OCI-LY7 (cell line): ENCODE results near the gene TCF12.

Source experiments
- EZH2phosphoT487 ChIP-seq: fragments of 200-600 bp; sonication (generic); IDR thresholded peaks from 2 replicates; pipeline ENCODE4 v1.6.1; 2018; ENCODE audit warnings: low read depth, borderline replicate concordance, mild to moderate bottlenecking, mixed run types, antibody characterized with exemption, low read length, moderate library complexity, mixed read lengths
- TF ChIP-seq, protein P1 (sequence below): fragments of 200-600 bp; sonication (generic); conservative IDR thresholded peaks from 2 replicates; pipeline ENCODE4 v1.5.1; 2014; ENCODE audit warnings: mild to moderate bottlenecking, antibody characterized with exemption, low read length, moderate library complexity, mixed read lengths

DNA sequence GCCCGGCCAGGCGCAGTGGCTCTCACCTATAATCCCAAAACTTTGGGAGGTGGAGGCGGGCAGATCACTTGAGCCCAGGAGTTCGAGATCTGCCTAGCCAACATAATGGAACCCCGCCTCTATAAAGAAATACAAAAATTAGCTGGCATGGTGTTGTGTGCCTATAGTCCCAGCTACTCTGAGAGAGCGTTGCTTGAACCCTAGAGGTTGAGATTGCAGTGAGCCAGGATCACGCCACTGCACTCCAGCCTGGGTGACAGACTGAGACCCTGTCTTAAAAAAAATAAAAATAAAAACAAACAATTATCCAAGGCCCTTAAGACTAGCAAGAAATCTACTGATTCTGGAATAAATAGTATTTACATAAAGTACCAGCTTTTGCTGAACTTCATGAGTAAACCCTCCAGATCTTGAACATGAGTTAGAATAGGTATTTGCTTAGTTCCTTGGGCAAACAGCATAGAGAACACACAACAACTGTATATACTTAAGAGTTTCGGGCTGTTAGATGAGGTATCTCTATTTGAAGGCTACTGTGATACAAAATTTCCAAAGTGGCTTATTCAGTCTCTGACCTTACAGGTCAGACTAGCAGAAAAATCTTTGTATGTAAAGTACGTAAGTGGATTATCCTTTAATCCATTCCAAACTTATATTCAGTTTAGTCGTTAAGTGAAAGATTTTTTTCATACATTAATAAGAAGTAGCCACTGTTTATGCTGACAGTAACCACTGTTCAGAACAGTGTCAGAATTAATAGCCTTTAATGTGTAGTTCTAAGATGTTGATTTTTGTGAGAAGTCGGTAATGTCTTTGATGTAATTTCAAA, 286.8 kb downstream of the TCF12 start:
- TF ChIP-seq, protein P1, sequence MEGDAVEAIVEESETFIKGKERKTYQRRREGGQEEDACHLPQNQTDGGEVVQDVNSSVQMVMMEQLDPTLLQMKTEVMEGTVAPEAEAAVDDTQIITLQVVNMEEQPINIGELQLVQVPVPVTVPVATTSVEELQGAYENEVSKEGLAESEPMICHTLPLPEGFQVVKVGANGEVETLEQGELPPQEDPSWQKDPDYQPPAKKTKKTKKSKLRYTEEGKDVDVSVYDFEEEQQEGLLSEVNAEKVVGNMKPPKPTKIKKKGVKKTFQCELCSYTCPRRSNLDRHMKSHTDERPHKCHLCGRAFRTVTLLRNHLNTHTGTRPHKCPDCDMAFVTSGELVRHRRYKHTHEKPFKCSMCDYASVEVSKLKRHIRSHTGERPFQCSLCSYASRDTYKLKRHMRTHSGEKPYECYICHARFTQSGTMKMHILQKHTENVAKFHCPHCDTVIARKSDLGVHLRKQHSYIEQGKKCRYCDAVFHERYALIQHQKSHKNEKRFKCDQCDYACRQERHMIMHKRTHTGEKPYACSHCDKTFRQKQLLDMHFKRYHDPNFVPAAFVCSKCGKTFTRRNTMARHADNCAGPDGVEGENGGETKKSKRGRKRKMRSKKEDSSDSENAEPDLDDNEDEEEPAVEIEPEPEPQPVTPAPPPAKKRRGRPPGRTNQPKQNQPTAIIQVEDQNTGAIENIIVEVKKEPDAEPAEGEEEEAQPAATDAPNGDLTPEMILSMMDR, result no peak
- TF ChIP-seq EZH2phosphoT487, result no peak
